Suprapubic skin (tissue), 4 donors: ENCODE data around the gene ROPN1. TPM values are rescaled to one million over a fixed set of nuclear protein-coding genes. Genes with fewer than 3 reads are reported as not detected.

Source experiments
- DNase-seq, 2 donors: peaks; one replicate each; pipeline ENCODE4 v3.0.0-alpha.2; 2019; ENCODE audit warnings: low spot score in 2 of 2
- H3K27ac ChIP-seq: fragments of 200-600 bp; sonication (generic); one replicate; pipeline ENCODE4 v1.5.1; 2019
- H3K27me3 ChIP-seq: fragments of 200-600 bp; sonication (generic); one replicate; pipeline ENCODE4 v1.5.1; 2019
- H3K36me3 ChIP-seq: fragments of 200-600 bp; sonication (generic); one replicate; pipeline ENCODE4 v1.5.1; 2019
- H3K4me1 ChIP-seq: fragments of 200-600 bp; sonication (generic); one replicate; pipeline ENCODE4 v1.5.1; 2019
- H3K4me3 ChIP-seq: fragments of 200-600 bp; sonication (generic); one replicate; pipeline ENCODE4 v1.5.1; 2019; ENCODE audit warnings: mild to moderate bottlenecking
- H3K9me3 ChIP-seq: fragments of 200-600 bp; sonication (generic); one replicate; pipeline ENCODE4 v1.5.1; 2019
- CTCF ChIP-seq, 2 donors: fragments of 200-600 bp in 1 of 2; fragments of 450-650 bp in 1 of 2; sonication (generic) in 1 of 2; IDR thresholded peaks; one replicate each; pipeline ENCODE4 v1.5.1; 2016 to 2019; ENCODE audit warnings: antibody characterized with exemption in 2 of 2, mild to moderate bottlenecking in 1 of 2, moderate library complexity in 1 of 2
- EP300 ChIP-seq: sonication (generic); formaldehyde crosslinking; IDR thresholded peaks from one replicate; pipeline ENCODE4 v1.6.1; 2017; ENCODE audit warnings: antibody characterized with exemption
- POLR2A ChIP-seq, 2 donors: fragments of 450-650 bp; IDR thresholded peaks; one replicate each; pipeline ENCODE4 v1.6.1; 2017; ENCODE audit warnings: antibody characterized with exemption in 2 of 2, mild to moderate bottlenecking in 2 of 2, moderate library complexity in 2 of 2
- POLR2AphosphoS5 ChIP-seq, 3 donors: sonication (generic); formaldehyde crosslinking; IDR thresholded peaks; one replicate each; pipeline ENCODE4 v1.6.1; 2017; ENCODE audit warnings: antibody characterized with exemption in 3 of 3
- WGBS: methylation state at CpG from one replicate; pipeline ENCODE4 v1.1.5; 2018; 5-methylcytosine and 5-hydroxymethylcytosine counted together
- total RNA-seq, 4 donors: library from RNA; depleted of rRNA; stranded (reverse); fragments of >200 nt; gene quantifications; one replicate each; pipeline ENCODE4 v1.1.0, GENCODE V29; 2016

Gene ROPN1
- total RNA-seq, 4 donors from 2014 or later = 1.4 to 6.0 (median 2.4) TPM

- no peaks in the 10 kb centered on the region for H3K9me3 ChIP-seq
- no peaks in the 10 kb centered on the region for H3K27me3 ChIP-seq
- peaks cover 30% of the 10 kb centered on the region for H3K36me3 ChIP-seq
- WGBS = 59% methylated on average over 1 of the region's 1 CpG
- H3K4me1 ChIP-seq = no peaks in the 10 kb centered on the region
- H3K27ac ChIP-seq = no peak overlapping the region
- H3K4me3 ChIP-seq = no peak overlapping the region
- no peak for DNase-seq
- TF ChIP-seq CTCF (IDR thresholded peaks at IDR 0.05) (no peak), EP300 (no peak), POLR2AphosphoS5 (IDR thresholded peaks at IDR 0.05) (no peak), POLR2A (IDR thresholded peaks at IDR 0.05) (no peak)
Observed at GRCh38 chr3:123941542-123941941, 50.4 kb downstream of the ROPN1 start.

GRCh38 chr3:123941121-123941520 lies 50.8 kb downstream of the ROPN1 start:
- 55% methylated on average over 2 of the region's 2 CpGs for WGBS
- Histone ChIP-seq H3K4me3 (no peak overlapping the region), H3K9me3 (no peaks in the 10 kb centered on the region), H3K36me3 (peaks cover 28% of the 10 kb centered on the region), H3K27ac (no peak overlapping the region), H3K27me3 (no peaks in the 10 kb centered on the region), H3K4me1 (no peaks in the 10 kb centered on the region)
- no peak for DNase-seq
- TF ChIP-seq CTCF (IDR thresholded peaks at IDR 0.05) (no peak), POLR2AphosphoS5 (IDR thresholded peaks at IDR 0.05) (no peak), POLR2A (IDR thresholded peaks at IDR 0.05) (no peak), EP300 (no peak)

GRCh38 chr3:123939706-123940105 lies 52.2 kb downstream of the ROPN1 start:
- Histone ChIP-seq H3K27me3 (no peaks in the 10 kb centered on the region), H3K4me3 (no peak overlapping the region), H3K9me3 (no peaks in the 10 kb centered on the region), H3K36me3 (peaks cover 28% of the 10 kb centered on the region), H3K27ac (no peak overlapping the region), H3K4me1 (no peaks in the 10 kb centered on the region)
- TF ChIP-seq POLR2AphosphoS5 (IDR thresholded peaks at IDR 0.05) (no peak), EP300 (no peak), POLR2A (IDR thresholded peaks at IDR 0.05) (no peak), CTCF (IDR thresholded peaks at IDR 0.05) (no peak)
- no peak for DNase-seq
- WGBS = 94% methylated on average over 2 of the region's 2 CpGs

GRCh38 chr3:123936400-123936799 lies 55.5 kb downstream of the ROPN1 start:
- Histone ChIP-seq H3K9me3 (no peaks in the 10 kb centered on the region), H3K36me3 (peaks cover 19% of the 10 kb centered on the region), H3K4me1 (no peaks in the 10 kb centered on the region), H3K4me3 (no peak overlapping the region), H3K27ac (no peak overlapping the region), H3K27me3 (no peaks in the 10 kb centered on the region)
- WGBS = 63% methylated on average over 2 of the region's 2 CpGs
- no peak for DNase-seq
- TF ChIP-seq POLR2A (IDR thresholded peaks at IDR 0.05) = no peak
- no peak for TF ChIP-seq POLR2AphosphoS5 (IDR thresholded peaks at IDR 0.05)
- TF ChIP-seq EP300 = no peak
- TF ChIP-seq CTCF (IDR thresholded peaks at IDR 0.05) = no peak

GRCh38 chr3:123935830-123936229 lies 56.1 kb downstream of the ROPN1 start:
- peaks cover 23% of the 10 kb centered on the region for H3K36me3 ChIP-seq
- no peaks in the 10 kb centered on the region for H3K4me1 ChIP-seq
- DNase-seq = no peak
- no peaks in the 10 kb centered on the region for H3K9me3 ChIP-seq
- H3K4me3 ChIP-seq = no peak overlapping the region
- no peaks in the 10 kb centered on the region for H3K27me3 ChIP-seq
- no peak overlapping the region for H3K27ac ChIP-seq
- TF ChIP-seq POLR2AphosphoS5 (IDR thresholded peaks at IDR 0.05) (no peak), EP300 (no peak), CTCF (IDR thresholded peaks at IDR 0.05) (no peak), POLR2A (IDR thresholded peaks at IDR 0.05) (no peak)
